HG03064 (cell line): Measurements from ENCODE around the gene HINFP.
"Not testable (repeated sequence)": the region's sequence is repeated elsewhere in the genome, so short reads cannot be mapped to it uniquely, and the experiment has no call there.

Source experiments
- ATAC-seq: cut with Tn5 transposase; IDR thresholded peaks from one replicate; pipeline ENCODE4 v1.9.1; 2021; ENCODE audit warnings: low read depth; ENCODE audit not compliant: unreplicated experiment

HINFP gene

GRCh38 chr11:119116601-119117000 is 4.8 kb upstream of the HINFP start:
- ATAC-seq, result no peak

- ATAC-seq, result no peak
Observed at GRCh38 chr11:119117004-119117706, 4.2 kb upstream of the HINFP start.

DNA sequence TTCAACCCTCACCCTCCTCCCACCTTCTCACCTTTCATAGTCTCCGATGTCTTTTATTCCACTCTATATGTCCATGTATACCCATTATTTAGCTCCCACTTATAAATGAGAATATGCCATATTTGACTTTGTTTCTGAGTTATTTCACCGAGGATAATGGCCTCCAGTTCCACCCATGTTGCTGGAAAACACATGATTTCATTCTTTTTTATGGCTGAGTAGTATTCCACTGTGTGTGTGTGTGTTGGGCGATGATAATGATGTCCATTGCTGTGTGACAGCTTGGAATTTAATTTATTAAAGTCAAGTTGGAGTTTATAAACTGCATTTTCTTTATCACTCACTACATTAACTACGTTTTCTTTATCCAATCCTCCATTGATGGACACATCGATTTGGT is 3.2 kb upstream of the HINFP start:
- no peak for ATAC-seq

DNA sequence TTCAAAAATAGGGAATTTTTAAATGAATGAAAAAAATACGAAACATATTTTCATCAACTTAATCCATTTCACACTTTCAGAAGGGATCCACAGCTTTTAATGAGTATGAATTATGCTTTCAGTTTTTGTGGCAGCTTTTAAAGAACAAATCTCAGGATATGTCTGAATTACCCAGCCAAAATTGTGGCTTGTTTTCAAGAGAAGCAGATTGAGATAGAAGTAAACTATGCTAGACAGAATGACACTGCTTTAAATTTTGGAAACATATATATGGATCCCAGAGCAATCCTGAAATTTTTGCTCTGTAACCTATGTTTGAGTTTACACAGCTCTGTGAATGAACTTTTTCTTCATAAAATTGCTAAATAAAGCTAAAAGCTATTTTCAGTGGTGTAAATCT is 2.4 kb upstream of the HINFP start:
- ATAC-seq, result no peak

- ATAC-seq, result no peak
Observed at GRCh38 chr11:119120639-119121007, 757 bp upstream of the HINFP start.

DNA sequence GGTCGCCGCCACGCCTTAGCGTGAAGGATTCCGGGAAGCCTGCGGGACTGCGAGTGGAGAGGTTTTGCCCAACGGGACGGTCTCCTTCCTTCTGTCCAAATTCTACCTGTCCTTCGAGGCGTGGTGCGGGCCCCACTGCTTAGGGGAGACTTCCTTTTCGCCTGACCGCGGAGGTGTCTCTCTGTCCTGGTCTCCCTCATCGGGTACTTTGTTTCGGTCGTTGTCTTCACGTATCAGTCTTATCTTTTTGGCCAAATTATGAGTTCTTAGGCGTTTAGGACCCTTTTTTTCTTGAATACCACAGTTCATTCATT is 388 bp downstream of the HINFP start:
- ATAC-seq, result peak; percentile 13

GRCh38 chr11:119125821-119126220 is 4.4 kb downstream of the HINFP start:
- no peak for ATAC-seq

DNA sequence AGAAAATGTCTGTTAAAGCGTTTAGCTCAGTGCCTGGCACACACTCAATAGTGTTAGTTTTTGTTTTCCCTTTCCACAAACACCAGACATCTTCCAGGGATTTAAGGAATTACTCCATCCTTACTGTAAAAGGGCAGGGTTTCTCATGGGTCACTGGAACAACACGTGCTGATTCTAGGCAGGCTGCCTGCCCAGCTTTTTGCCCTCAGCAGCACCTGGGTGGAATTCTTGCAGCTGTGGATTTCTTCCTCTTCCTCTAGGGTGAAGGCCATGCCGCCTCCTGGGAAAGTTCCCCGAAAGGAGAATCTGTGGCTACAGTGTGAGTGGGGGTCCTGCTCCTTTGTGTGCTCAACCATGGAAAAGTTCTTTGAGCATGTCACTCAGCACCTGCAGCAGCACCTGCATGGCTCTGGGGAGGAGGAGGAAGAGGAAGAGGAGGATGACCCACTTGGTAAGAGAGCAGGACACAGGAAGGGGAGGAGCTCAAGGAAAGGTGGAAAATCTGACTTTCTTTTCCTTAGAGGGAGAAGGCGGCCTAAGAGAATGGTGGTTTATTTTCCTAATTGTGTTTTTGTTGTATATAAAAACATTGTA is 5.4 kb downstream of the HINFP start:
- ATAC-seq, result no peak

DNA sequence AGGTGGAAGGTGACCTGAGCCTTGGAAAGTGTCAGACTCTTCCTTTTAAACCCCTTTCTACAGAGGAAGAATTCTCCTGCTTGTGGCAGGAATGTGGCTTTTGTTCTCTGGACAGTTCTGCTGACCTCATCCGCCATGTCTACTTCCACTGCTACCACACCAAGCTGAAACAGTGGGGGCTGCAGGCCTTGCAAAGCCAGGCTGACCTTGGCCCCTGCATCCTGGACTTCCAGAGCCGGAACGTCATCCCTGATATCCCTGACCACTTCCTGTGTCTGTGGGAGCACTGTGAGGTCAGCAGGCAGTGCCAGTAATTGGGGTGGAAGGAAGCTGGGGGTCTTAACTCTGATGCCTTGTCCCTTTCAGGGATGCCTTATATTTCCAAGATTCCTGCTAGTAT is 9.3 kb downstream of the HINFP start:
- no peak for ATAC-seq

DNA sequence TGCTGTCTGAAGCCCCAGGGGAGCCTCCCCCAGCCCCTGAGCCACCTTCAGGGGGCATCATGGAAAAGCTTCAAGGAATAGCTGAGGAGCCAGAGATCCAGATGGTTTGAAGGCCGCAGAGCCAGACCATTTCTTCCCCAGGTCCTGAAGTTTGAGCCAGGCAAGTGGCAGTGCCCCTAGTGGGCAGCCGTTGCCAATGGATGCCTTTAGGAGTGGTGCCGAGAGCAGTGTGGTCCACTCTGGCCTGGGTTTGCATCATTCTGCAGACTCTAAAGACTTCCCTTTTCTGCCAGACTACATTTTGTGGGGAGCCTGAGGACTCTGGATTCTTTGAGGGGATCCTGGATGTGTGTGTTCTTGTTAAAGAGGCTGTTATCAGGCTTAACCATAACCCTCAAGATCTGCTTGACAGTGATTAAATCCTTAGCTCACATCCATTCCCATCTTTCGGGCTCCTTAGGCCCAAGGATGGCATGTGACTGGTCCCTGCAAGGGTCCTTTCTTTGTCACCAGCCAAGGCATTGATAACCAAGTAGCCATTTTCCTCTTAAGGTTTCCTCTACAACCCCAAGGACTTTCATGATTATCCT is 13.1 kb downstream of the HINFP start:
- ATAC-seq, result no peak

DNA sequence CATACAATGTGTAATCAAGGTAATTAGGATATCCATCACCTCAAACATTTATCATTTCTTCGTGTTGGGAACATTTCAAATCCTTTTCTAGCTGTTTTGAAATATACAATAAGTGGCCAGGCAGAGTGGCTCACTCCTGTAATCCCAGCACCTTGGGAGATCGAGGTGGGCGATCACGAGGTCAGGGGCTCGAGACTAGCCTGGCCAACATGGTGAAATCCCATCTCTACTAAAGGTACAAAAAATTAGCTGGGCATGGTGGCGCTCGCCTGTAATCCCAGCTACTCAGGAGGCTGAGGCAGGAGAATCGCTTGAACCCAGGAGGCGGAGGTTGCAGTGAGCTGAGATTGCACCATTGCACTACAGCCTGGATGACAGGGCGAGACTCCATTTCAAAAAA is 17.9 kb downstream of the HINFP start:
- ATAC-seq, result not testable (repeated sequence)

GRCh38 chr11:119144825-119145486 is 23.6 kb downstream of the HINFP start:
- no peak for ATAC-seq

DNA sequence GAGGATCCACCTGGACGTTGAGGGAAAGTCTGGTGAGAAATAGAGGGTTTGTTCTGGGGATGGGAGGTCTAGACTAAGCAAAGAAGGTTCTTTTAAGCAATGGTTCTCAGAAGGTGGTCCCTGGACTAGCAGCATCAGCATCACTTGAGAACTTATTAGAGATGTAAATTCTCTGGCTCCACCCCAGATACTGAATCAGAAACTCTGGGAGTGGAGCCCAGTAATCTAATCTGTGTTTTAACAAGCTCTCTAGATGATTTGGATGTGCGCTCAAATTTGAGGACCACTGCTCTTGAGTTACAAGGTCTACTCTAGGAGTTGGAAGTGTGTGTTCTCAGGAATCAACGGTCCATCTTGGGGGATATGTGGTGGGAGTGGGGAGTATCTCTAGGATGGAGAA is 24.2 kb downstream of the HINFP start:
- no peak for ATAC-seq

- ATAC-seq, result no peak
Observed at GRCh38 chr11:119147604-119148333, 26.4 kb downstream of the HINFP start.

GRCh38 chr11:119148720-119149017 is 27.3 kb downstream of the HINFP start:
- ATAC-seq, result no peak

- no peak for ATAC-seq
Observed at GRCh38 chr11:119149018-119149785, 27.8 kb downstream of the HINFP start, which contains the start of gene ABCG4. Gene ABCG4, plus strand, starts transcription at chr11:119149052. Its CDS starts 914 bp downstream, at chr11:119149966.

GRCh38 chr11:119149786-119150275 is 28.5 kb downstream of the HINFP start:
- no peak for ATAC-seq

DNA sequence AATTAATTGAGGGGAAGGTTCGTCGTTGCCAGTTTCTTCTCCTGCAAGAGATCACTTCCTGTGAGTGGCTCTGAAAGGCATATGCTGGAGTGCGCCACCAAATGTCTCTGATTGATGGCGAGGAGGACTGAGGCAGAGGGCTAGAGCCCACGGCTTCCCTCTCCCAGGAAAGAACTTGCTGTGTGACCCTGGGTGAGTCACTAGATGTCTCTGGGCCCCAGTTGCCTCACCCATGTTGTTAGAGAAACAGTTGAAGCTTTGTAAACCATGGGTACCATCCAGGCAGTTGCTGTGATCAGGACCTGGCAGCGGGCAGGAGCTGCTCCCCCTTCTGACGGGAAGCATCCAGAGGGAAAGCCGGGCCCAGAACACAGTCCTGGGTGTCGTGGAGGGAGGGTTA is 30.7 kb downstream of the HINFP start:
- ATAC-seq, result no peak

DNA sequence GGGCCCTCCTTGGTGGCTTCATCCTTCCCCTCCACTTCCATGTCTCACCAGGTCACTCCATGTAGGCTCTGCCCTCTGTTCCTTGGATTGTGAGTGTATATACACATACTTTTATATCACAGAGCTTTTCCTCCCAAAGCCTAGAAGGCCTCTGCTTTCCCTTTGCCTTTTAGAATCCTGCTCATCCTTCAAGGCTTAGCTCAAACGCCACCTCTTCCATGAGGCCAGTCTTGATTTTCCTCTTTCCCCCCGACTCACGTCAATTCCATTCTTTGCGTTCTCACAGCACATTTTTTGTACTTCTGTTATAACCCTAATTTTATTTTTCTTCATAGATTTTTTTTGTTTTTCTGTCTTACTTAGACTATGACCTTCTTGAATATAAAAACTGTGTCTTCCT is 31.2 kb downstream of the HINFP start:
- no peak for ATAC-seq

GRCh38 chr11:119153049-119153818 is 31.9 kb downstream of the HINFP start:
- ATAC-seq, result no peak
